Right ventricle myocardium superior (tissue), 1 donor: ENCODE measurements around the gene CDK5R2. TPM values are rescaled to one million over a fixed set of nuclear protein-coding genes. Genes with fewer than 3 reads are reported as not detected.

Experiments
- ATAC-seq: fragments of 200-7000 bp; cut with Tn5 transposase; one replicate; pipeline ENCODE4 v1.9.1; 2020; ENCODE audit warnings: mild to moderate bottlenecking; ENCODE audit not compliant: poor library complexity
- DNase-seq: peaks from one replicate; pipeline ENCODE4 v3.0.0-alpha.2; 2020
- intact Hi-C: fragments of 100-400 bp; cut with DNase I; formaldehyde crosslinking; loops from one replicate; pipeline ENCODE4 v1.11.2; 2022
- total RNA-seq: library from RNA; stranded (reverse); fragmentation: NEBNext Ultra II Directional; extraction: Animal tissue kit (Norgen Biotek cat#: 25700); gene quantifications from one replicate; pipeline ENCODE4 v1.2.1, GENCODE V29; 2021
- donor health status: DM: no; HTN: yes; CAD: no; lungs with severe emphysema.

CDK5R2 gene
- total RNA-seq, 1 donor from 2014 or later, result not detected

DNA sequence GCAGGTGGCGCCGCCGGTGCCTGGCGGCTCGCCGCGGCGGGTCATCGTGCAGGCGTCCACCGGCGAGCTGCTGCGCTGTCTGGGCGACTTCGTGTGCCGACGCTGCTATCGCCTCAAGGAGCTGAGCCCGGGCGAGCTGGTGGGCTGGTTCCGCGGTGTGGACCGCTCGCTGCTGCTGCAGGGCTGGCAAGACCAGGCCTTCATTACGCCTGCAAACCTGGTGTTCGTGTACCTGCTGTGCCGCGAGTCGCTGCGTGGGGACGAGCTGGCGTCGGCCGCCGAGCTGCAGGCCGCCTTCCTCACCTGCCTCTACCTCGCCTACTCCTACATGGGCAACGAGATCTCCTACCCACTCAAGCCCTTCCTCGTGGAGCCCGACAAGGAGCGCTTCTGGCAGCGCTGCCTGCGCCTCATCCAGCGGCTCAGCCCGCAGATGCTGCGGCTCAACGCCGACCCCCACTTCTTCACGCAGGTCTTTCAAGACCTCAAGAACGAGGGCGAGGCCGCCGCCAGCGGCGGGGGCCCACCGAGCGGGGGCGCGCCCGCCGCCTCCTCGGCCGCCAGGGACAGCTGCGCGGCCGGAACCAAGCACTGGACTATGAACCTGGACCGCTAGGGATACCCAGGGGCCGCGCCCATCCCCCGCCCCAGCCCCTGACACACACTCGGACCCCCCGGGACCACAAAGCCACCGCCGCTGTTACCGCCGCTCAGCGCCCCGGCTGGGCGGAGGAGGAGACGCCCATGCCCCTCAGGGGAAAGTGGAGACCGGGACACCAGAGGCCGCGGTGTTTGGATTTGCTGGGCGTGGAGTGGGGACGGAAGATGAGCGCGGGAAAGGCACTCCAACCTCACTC, 1.1 kb downstream of the CDK5R2 start:
- intact Hi-C loops, result no loop called here
- DNase-seq, result no peak

DNA sequence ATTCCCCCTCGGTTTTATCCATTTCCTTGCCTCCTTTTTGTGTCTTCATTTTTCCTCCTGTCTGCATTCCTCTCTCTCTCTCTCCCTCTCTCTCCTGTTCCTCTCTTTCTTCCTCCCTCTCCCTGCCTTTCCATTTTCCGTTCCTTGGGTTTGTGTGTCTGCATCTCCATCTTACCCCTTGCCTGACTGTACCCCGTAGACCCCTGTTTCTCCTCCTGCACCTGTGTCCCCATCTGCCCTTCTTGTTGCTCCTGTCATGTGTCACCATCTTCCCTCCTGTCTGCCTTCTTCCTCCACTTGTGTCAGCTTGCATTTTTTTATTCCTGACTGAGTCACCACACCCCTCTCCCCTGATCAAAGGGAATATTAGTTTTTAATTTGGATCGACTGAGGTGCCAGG, 1.8 kb downstream of the CDK5R2 start:
- intact Hi-C loops, result no loop called here
- ATAC-seq, result no peak
- no peak for DNase-seq

More for the DNA sequence above, 1.1 kb downstream of the CDK5R2 start:
- no peak for ATAC-seq

DNA sequence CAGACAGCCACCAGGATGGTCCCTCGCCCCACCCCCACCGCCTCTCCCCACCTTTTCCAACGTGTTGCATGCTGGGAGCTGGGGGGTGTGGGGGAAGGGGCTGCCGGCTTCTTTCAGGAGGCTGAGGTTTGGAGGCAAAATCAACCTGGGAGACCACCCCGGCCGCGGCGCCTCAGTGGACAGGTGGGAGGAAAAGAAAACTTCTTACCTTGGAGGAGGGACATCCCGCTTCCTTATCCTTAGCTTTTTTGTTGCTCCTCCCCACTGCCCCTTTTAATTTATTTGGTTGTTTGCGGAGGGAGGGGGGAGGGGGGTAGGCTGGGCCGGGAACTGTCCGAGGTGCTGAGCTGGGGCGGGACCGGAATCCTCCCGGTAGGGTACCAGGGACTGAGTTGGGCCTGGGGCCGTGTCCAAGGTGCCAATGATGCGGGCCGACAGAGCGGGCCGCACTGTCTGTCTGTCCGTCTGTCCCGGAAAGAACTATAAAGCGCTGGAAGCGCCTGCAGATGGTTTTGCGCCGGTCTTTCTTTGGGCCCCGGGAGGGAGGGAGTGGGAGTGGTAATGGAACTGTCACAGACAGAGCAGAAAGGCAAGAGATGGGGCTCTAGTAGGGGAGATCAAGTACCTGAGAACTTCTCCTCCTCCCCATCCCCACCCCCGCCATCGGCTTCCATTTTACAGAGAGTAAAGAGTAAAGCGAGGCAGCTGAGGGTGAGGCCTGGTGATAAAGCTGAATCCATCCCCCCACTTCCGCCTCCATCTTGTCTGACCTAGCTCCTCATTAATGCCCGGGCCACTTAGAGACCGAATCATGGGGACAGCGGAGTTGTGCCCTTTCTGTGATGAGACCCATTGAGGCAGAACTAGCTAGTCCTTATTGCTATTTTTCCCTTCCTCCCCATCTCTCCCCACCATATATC, 2.4 kb downstream of the CDK5R2 start:
- DNase-seq (no peak), ATAC-seq (no peak)
- intact Hi-C loops, result no loop called here

DNA sequence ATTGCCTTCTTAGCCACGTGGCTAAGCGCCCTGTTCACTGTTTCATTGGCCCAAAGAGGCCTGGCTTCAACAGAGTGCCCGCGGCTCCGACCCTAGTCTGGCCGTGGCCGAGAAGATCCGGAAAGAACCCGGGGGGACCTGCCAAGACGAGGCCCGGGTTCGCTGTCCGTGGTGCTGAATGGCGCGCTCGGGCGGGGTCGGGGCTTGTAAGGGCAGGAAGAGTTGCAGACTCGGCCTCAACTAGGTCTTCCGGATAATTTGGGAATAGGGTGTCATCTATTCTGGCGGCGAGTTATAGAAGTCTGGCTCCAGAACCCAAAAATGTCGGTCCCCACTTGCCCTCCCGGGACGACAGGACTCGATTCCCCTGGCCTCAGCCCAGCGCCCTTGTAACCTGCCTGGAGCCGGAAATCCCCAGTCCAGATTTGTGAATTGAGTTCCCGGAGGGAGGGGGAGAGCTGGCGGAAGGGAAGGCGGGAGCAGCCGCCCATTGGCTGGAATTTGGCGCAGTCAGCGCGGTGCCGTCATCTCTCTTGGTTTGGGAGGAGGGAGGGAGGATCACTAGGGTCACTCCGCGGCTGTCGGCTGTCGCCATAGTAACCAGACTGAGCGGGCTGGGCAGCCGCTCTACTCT, 3.5 kb downstream of the CDK5R2 start:
- DNase-seq (peak; percentile 77), ATAC-seq (peak; percentile 76)
- intact Hi-C loops, result no loop called here

DNA sequence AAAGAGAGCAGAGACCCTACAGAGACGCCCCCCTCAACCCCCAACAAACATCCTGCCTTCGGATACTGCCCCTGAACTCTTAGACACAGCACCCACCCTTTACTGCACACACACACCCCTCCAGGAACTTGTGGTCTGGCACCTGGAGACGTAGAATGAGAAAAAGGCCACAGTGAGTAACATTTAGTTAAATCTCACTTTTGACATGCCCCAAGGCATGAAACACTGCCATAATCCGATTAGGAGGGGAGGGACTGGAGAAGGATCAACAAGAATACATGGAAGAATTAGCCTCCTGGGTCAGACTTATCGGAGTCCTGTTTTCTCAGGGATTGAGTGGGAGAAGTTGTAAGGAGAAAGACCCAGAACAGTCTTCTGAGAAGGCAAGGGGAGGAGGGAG, 4.1 kb downstream of the CDK5R2 start:
- no peak for DNase-seq
- intact Hi-C loops, result no loop called here
- ATAC-seq, result no peak

DNA sequence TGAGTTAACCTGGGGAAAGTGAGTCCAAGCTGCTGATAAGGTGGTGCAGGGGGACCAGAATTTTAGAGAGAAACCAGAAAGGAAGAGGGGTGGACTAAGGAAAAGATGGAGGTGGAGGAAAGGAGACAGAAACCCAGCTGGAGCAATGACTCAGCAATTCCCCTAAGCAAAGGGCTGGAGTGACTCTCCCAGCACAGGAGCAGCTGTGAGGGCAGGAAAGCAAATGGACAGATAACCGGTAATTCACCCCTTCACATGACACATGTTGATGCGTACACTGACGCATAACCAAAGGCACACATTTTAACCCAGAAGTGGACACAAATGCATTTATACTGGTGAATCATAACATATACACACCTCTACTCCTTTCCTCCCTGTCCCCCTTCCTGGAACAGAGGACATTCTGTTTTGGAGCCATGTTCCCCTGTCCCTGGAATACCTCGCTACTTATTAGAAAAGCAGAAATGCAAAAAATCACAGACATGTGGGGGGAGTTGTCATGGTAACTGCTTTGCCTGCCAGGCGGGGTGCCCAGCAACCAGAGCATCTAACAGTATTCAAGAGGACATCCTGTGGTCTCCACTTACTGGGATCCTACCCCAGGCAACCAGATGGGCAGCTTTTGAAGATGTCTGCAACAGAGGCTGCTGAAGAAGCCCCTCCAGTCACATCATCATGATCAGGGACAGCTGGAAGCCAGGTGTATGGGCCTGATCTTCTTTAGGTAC, 4.7 kb downstream of the CDK5R2 start:
- ATAC-seq, result no peak
- no peak for DNase-seq
- intact Hi-C loops, result no loop called here

- intact Hi-C loops, result no loop called here
- no peak for DNase-seq
- ATAC-seq, result peak; percentile 65
These were observed 11.4 kb downstream of the CDK5R2 start for GRCh38 chr2:218970894-218971293.

GRCh38 chr2:218975060-218975777, 15.8 kb downstream of the CDK5R2 start:
- DNase-seq (no peak), ATAC-seq (no peak)
- intact Hi-C loops, result no loop called here

DNA sequence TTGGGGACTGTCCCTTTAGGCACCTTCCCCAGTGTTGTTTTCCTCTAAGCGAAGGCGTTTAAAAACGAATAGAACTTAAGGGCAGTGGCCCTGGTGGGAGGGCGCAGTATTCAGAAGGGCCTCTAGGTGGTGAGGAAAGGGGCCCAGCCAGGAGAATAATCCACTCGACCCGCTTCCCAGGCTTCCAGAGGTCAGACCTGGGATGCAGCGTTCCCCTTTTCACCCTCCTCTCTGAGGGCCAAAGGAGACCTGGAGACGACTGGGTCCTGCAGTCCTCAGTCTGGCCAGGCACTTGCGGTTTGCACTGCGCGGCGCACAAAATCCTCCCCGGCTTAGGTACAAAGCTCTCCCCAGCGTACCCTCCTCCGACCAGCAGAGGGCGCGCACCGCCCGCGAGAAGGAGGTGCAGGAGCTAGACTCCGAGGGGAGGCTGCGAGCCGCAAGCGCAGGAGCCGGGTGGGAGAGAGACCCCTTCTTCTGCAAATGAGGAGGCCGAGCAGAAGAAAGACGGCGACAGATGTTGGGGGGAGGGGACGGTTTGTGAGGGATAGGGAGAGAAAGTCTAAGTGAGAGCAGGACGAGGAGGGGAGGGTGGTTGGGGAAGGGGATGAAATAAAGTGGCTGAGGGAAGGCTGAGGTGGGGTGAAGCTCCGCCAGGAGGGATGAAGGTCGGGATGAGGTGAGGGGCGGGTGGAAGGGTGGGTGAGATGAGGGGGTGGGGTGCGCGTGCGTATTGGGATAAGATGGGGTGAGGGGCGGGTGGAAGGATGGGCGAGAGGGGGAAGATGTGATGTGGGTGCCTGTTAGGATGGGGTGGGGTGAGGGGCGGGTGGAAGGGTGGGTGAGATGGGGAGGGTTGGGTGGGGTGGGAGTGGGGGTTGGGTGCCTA, 20.6 kb downstream of the CDK5R2 start:
- ATAC-seq, result peak; percentile 96
- DNase-seq, result peak; percentile 88
- intact Hi-C loops, result no loop called here

DNA sequence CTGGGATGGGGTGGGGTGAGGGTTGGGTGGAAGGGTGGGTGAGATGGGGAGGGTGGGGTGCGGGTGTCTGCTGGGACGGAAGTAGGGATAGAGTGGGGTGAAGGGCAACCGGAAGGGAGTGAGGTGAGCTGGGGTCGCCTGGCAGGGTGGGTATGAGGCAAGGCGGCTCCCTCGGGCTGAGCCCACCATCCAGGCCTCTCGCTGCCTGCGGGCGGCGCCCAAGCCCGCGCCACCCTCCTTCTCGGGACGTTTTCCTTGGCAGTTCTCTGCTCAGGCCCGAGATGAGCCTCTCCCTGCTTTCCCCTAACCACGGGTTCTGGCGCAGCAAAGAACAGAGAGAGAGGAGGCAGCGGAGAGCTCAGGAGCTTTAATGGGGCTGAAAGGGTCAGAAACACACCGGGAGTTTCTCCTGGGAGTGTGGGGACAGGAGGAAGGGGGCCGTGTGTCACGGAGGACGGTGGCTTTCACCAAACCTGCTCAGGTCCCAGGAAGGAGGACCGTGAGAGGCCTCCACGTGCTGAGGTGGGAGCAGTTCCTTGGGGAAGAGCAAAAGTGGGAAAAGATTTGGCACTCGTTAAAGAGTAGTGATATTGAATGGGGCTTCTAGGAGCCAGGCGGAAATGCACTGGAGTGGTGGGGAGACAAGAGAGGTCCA, 21.4 kb downstream of the CDK5R2 start:
- DNase-seq, result no peak
- no peak for ATAC-seq
- intact Hi-C loops, result no loop called here

GRCh38 chr2:218981390-218981880, 22.0 kb downstream of the CDK5R2 start:
- intact Hi-C loops, result no loop called here
- ATAC-seq (no peak), DNase-seq (no peak)

DNA sequence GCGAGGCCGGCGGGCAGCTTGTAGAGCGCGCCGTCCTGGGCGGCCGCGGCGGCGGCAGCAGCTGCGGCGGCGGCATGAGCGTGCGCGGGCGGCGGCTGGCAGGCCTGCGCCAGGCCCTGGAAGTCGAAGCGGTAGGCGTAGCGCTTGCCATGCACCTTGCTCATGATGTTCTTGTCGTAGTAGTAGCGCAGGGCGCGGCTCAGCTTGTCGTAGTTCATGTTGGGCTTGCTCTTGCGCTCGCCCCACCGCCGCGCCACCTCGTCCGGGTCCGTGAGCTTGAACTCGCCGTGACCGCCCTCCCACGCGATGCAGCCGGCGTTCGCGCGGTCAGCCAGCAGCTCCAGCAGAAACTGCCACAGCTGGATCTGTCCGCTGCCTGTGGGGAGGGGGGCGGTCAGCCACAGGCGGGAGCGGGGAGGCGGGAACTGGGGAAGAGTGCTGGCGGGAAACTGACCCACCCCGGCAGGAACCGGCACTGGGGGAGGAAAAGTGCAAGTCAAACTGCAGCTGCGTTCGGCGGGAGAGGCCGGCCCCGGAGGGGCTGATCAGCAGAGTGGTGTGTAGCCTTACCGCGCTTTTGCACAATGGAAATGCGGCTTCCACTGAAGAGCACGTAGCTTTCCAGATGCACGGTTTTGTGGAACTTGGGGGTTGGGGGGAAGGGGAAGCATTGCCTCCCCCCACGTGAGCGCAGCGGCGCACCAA, 22.6 kb downstream of the CDK5R2 start:
- DNase-seq (no peak), ATAC-seq (peak; percentile 36)
- intact Hi-C loops, result no loop called here

DNA sequence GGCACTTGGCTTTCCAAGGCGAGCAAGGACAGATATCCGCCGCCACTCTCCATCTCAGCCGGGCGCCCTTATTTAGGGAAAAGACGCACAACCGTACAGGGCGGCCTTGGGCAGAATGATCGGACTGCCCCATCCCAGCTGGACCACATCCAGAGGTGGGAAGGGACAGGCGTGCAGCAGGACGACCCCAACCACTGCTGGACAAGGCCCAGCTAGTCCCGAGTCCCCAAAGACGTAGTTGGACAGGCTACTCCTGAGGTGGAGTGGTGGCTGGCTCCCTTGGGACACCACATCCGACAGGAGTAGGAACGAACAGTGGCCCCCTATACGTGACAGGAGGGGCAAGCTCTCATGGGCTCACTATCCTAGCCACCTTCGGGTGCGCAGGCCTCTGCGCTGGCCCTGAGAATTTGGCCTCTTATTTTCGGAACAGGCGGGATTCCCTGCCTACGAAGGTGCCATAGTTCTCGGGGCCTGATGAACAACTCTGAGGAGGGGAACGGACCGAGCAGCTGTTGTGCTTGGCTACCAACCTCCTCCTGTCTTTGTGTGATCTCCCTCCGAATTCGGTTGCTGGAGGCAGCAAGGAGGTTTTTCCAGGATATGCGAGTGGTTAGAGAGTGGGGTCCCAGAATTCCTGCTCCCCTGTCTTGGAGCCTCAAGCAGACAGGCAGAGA, 23.3 kb downstream of the CDK5R2 start:
- no peak for DNase-seq
- ATAC-seq, result no peak
- intact Hi-C loops, result no loop called here

DNA sequence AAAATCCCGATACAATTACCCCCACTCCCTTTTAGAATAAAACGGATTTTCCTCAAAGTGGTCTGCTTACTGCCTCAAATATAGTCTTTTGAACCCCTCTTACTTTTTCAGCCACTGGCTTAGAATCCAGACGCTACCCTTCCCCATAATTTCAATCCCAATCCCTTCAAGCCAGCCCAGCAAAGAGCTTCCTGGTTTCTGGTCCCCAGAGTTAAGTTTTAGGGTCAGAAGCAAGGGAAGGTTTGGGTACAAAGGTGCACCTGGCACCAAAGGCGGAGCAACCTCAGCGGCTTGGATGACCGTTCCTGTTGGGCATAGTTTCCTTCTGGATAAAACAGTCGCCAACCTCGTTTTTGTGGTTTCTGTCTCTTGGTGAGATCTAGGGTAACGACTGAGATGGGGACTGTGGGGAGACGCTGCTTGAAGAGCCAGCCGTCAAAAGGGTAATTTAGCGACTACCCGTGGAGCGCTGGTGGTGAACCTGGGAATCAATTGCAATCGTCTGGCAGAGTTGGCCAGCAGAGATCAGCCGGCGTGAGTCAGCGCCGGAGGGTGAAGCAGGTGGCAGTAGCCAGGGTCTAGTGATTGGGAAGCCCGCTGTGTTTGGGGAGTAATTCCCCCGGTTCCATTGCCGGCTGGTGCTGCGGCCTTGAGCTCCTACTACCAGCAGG, 23.9 kb downstream of the CDK5R2 start:
- DNase-seq, result no peak
- intact Hi-C loops, result no loop called here

GRCh38 chr2:218983934-218984238, 24.4 kb downstream of the CDK5R2 start:
- no peak for ATAC-seq
- no peak for DNase-seq
- intact Hi-C loops, result no loop called here

More for the DNA sequence above, 23.9 kb downstream of the CDK5R2 start:
- no peak for ATAC-seq
